Measurements from ENCODE around the gene REEP1.
"Not testable (repeated sequence)": the region's sequence is repeated elsewhere in the genome, so short reads cannot be mapped to it uniquely, and the experiment has no call there.

Gene REEP1

GRCh38 chr2:86201671-86202335, 135.6 kb downstream of the REEP1 start:
- TF ChIP-seq GATA1 (IDR thresholded peaks at IDR 0.05; ENCODE audit: low read depth, low read length): no peak
- no peak for TF ChIP-seq POLR2A (IDR thresholded peaks at IDR 0.05; ENCODE audit: low read length)
- DNase-seq: peak; percentile 39 to 56

- DNase-seq: not testable (repeated sequence)
These were observed 136.9 kb downstream of the REEP1 start for GRCh38 chr2:86200564-86200963.

GRCh38 chr2:86199834-86200177, 137.6 kb downstream of the REEP1 start:
- no peak for TF ChIP-seq POLR2A (IDR thresholded peaks at IDR 0.05; ENCODE audit: low read length)
- no peak for TF ChIP-seq GATA1 (IDR thresholded peaks at IDR 0.05; ENCODE audit: low read depth, low read length)

GRCh38 chr2:86195808-86196387, 141.5 kb downstream of the REEP1 start:
- DNase-seq: no peak
- TF ChIP-seq POLR2A (IDR thresholded peaks at IDR 0.05; ENCODE audit: low read length) (no peak), GATA1 (IDR thresholded peaks at IDR 0.05; ENCODE audit: low read depth, low read length) (no peak)

More at GRCh38 chr2:86199834-86200177, 137.6 kb downstream of the REEP1 start:
- DNase-seq: peak; percentile 52 to 63

- TF ChIP-seq GATA1 (IDR thresholded peaks at IDR 0.05; ENCODE audit: low read depth, low read length) (no peak), POLR2A (IDR thresholded peaks at IDR 0.05; ENCODE audit: low read length) (peak; percentile 99)
- DNase-seq: peak; percentile 98 to 99
These were observed 142.2 kb downstream of the REEP1 start, which contains the start of gene IMMT for GRCh38 chr2:86195055-86195807. TSS of gene IMMT (minus strand) at chr2:86195462. CDS start at chr2:86195382, 80 bp downstream.

GRCh38 chr2:86194751-86195054, 142.7 kb downstream of the REEP1 start:
- DNase-seq: no peak
- TF ChIP-seq POLR2A (IDR thresholded peaks at IDR 0.05; ENCODE audit: low read length) (no peak), GATA1 (IDR thresholded peaks at IDR 0.05; ENCODE audit: low read depth, low read length) (no peak)

- TF ChIP-seq POLR2A (IDR thresholded peaks at IDR 0.05; ENCODE audit: low read length) (no peak), GATA1 (IDR thresholded peaks at IDR 0.05; ENCODE audit: low read depth, low read length) (no peak)
- peak; percentile 55 to 68 for DNase-seq
These were observed 143.4 kb downstream of the REEP1 start for GRCh38 chr2:86193901-86194567.

GRCh38 chr2:86189782-86190416, 147.5 kb downstream of the REEP1 start:
- peak; percentile 62 to 71 for DNase-seq
- no peak for TF ChIP-seq GATA1 (IDR thresholded peaks at IDR 0.05; ENCODE audit: low read depth, low read length)
- TF ChIP-seq POLR2A (IDR thresholded peaks at IDR 0.05; ENCODE audit: low read length): no peak

GRCh38 chr2:86186431-86186830, 151.0 kb downstream of the REEP1 start:
- DNase-seq: peak; percentile 36 to 49
- no peak for TF ChIP-seq GATA1 (IDR thresholded peaks at IDR 0.05; ENCODE audit: low read depth, low read length)
- TF ChIP-seq POLR2A (IDR thresholded peaks at IDR 0.05; ENCODE audit: low read length): no peak

GRCh38 chr2:86185517-86186212, 151.8 kb downstream of the REEP1 start:
- TF ChIP-seq POLR2A (IDR thresholded peaks at IDR 0.05; ENCODE audit: low read length): no peak
- TF ChIP-seq GATA1 (IDR thresholded peaks at IDR 0.05; ENCODE audit: low read depth, low read length): no peak
- DNase-seq: peak; percentile 18 to 44

GRCh38 chr2:86176597-86176996, 160.8 kb downstream of the REEP1 start:
- no peak for DNase-seq
- TF ChIP-seq POLR2A (IDR thresholded peaks at IDR 0.05; ENCODE audit: low read length): no peak
- TF ChIP-seq GATA1 (IDR thresholded peaks at IDR 0.05; ENCODE audit: low read depth, low read length): no peak

- TF ChIP-seq POLR2A (IDR thresholded peaks at IDR 0.05; ENCODE audit: low read length) (no peak), GATA1 (IDR thresholded peaks at IDR 0.05; ENCODE audit: low read depth, low read length) (no peak)
These were observed 161.6 kb downstream of the REEP1 start for GRCh38 chr2:86175828-86176227.

GRCh38 chr2:86174445-86174844, 163.0 kb downstream of the REEP1 start:
- DNase-seq: no peak
- TF ChIP-seq GATA1 (IDR thresholded peaks at IDR 0.05; ENCODE audit: low read depth, low read length): no peak
- no peak for TF ChIP-seq POLR2A (IDR thresholded peaks at IDR 0.05; ENCODE audit: low read length)

More at GRCh38 chr2:86175828-86176227, 161.6 kb downstream of the REEP1 start:
- DNase-seq: no peak
